ENCODE data around the gene SPOUT1.
"Not testable (repeated sequence)": the region's sequence is repeated elsewhere in the genome, so short reads cannot be mapped to it uniquely, and the experiment has no call there.

DNA sequence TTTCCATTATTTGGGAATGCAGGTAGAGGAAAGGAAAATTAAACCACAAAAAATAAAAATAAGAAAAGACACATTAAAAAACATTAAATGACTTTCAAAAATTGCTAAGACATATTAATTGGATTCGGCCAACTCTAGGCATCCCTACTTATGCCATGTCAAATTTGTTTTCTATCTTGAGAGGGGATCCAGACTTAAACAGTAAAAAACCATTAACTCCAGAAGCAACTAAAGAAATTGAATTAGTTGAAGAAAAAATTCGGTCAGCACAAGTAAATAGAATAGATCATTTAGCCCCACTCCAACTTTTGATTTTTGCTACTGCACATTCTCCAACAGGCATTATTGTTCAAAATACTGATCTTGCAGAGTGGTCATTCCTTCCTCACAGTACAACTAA, 23.1 kb upstream of the SPOUT1 start:
- TF ChIP-seq POLR2A (IDR thresholded peaks at IDR 0.05); CTCF (IDR thresholded peaks at IDR 0.05 in 8 of 11, conservative IDR thresholded peaks at IDR 0.05 in 3 of 11); POLR2AphosphoS5 (IDR thresholded peaks at IDR 0.05): not testable (repeated sequence)
